ENCODE measurements around the gene NRXN3.
"Not testable (repeated sequence)": the region's sequence is repeated elsewhere in the genome, so short reads cannot be mapped to it uniquely, and the experiment has no call there.

The NRXN3 gene

DNA sequence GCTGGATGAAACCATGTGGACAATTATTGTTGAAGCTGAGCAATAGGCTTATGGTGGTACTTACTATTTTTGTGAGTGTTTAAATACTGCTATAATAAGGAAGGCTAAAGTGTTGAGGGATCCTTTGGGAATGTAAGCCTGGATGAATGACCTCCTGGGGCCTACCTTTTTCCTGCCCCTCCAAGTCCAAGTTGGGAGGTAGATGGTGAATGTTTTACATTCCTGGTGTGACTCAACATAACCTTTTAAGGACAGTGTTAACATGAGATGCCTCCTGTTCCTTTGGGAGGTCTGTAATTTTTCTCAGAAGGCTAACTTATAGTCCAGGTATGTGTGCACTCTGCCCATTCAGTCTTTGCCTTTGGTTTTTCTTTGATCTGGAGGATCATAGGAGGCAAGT lies 315.9 kb downstream of the NRXN3 start:
- no peak for DNase-seq (ENCODE audit: low spot score)

DNA sequence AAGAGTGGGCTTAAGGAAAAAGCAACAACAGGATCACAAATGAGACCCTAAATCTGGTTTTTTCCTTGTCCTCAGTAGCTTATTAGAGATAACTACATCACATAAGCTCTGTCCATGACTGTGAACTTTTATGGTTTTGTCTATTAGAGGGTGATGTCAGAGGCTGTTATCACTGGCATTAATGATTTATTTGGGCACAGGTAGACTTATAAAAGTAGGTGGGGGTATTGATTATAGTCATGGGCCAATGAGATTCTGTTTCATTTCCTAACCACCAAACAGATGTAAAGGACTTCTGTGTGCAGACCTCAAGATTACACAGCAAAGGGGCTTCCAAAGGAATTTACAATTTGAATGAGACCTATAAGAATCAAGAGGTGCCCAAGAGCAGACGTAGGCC lies 316.4 kb downstream of the NRXN3 start:
- no peak for DNase-seq (ENCODE audit: low spot score)

DNA sequence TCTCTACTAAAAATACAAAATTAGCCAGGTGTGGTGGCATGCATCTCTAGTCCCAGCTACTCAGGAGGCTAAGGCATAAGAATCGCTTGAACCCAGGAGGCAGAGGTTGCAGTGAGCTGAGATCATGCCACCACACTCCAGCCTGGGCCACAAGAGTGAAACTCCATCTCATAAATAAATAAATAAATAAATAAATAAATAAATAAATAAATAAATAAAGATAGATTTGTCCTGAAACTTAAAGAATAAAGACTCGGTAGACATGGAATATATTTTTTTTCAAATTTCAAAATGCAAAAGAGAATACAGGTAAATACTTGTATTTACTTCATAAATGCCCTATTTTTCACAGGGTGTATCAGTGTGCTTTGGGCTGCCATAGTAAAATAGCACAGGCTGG lies 317.4 kb downstream of the NRXN3 start:
- DNase-seq (ENCODE audit: low spot score) = not testable (repeated sequence)

DNA sequence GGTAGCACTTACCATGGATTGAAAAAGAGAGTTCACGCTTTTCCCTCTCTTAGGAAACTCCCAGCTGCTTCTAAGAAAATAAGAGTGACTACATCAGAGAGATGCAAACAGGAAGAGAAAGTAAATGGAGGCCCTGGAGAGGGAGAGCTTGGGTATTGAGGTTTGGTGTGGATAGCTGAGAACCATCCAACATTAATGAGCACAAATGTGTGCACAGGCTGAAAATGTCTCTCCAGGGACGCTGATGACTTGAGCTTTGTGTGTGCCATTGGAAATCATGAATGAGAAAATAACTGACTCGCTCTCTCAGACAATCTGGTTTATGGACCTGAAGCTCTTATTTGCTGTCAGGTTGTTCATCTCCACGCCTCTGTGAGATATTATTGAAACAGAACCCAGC lies 318.8 kb downstream of the NRXN3 start:
- DNase-seq (ENCODE audit: low spot score) = no peak

DNA sequence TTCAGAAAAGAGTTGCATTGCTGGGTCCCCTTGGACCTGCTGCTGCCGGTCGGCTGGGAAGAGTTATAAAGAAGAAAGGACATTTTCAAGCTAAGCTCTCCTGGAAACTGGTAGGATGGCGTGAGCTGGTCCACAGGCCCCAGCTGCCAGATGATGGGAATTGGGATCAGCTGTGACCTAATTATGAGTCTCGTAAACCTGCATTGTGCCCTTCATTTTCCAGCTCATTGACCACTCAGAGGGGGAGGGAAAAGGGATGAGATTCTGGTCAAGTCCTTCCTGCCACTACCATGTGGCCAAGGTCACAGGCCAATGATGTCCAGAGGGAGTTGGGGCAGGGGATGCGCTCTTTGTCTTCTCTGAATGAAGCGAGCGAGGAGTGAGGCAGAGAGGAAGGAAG lies 320.9 kb downstream of the NRXN3 start:
- no peak for DNase-seq (ENCODE audit: low spot score)

DNA sequence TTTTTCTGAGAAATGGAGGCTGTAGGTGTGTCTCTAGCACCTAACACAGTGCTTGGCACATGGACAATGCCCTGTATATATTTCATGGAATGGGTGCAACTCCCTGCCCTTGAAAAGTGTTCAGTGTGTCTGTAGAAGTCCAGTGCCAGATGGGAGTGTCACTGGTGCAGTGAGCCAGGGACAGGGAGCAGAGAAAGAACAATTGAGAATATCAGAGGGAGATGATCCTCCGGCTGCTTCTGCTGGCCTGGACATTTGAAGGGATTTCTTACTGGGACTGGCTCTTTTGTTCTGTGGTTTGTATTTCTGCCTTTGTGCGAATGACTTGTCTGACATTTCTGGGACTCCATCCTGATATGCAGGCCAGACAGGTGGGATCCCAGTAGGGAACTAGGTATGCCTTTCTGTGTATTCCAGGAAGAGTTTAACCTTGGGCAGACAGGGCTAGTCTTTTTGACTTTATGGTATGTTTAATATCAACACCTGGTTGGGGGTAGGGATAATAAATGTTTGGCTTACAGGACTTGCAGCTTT lies 328.0 kb downstream of the NRXN3 start:
- peak; percentile 31 for DNase-seq (ENCODE audit: low spot score)

DNA sequence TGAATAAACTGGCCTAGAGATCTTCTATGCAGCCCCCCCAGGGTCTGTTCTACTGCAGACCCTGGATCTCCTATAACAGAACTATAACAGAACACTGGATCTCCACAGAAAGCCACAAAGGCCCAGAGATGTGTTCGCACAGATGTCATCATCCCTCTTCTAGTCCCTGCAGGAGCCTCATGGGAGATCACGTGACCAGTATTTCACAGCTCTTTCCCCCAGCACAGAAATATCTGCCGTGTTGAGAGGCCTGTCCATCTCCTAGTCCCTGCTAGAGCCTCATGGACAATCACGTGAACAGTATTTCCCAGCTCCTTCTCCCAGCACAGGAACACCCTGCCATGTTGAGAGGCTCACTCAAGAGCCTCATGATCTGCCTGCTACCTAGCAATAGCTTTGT lies 331.7 kb downstream of the NRXN3 start:
- DNase-seq (ENCODE audit: low spot score) = no peak

DNA sequence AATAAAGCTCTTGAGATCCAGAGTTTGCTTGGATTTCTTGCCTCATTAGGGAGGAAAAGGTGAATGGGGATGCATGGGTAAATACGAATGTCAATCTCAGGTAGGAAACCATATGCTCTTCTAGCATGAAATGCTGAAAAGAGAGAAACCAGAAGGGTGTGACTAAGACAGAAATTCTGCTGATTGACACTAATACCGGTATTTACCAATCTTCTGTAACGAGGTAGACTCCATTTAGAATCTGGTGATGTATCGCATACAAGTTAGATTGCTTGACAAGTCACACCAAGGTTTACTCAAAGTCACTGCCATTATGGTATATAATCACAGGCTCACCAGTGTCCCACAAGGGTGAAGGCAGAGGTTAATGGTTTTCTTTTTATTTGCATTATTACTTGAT lies 337.9 kb downstream of the NRXN3 start:
- DNase-seq (ENCODE audit: low spot score) = no peak

DNA sequence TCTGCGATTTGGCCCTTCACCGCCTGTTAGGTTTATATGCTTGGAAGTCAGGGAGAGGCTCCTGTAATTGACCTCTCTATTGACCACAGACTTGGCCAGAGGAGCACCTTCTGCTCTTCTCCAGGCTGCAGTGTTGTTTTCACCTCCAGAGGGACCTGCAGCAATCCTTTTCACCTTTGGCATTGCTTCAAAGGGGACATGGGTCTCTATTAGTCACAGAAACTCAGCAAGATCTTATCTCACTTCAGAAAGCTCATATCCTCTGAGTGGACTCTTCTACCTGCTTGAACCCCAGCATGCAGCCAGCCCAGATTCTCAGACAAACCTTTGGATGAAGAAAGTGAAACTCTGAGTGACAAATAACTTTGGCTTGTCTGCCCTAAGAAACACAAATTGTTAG lies 339.3 kb downstream of the NRXN3 start:
- DNase-seq (ENCODE audit: low spot score) = no peak

DNA sequence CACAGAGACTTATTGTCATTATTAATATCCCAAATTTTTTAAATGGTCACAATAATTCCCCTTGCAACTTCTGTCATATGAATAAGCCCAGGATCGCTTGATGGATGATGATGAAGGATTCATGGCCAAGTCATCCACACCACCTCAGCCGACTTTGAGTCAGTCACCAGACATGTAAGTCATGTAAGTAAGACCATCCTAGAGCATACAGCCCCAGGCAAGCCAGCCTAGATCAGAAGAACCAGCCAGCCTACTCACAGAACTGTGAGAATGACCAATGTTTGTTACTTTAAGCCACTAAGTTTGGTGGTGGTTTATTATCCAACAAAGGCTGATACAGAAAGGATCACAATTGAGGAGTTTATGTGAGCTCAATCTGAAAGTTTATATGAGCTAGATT lies 341.8 kb downstream of the NRXN3 start:
- DNase-seq (ENCODE audit: low spot score) = no peak

DNA sequence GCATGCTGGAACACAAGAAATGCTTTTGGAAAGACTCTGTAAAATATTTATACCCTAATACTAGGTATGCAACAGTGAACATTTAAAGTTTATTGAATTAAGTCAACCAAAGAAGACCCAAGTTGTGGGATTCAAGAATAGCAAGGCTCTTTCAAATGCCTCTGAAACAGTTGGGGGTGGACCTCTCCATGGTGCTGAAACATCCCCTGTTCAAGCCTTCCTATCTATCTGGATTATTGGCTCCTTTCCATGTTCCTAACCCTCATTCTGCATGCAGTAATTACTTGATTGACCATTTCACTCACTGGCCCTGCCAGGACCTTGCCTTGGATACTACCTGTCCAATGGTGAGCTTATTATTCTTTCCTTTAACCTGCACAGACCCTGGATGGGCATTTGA lies 349.7 kb downstream of the NRXN3 start:
- DNase-seq (ENCODE audit: low spot score) = no peak

DNA sequence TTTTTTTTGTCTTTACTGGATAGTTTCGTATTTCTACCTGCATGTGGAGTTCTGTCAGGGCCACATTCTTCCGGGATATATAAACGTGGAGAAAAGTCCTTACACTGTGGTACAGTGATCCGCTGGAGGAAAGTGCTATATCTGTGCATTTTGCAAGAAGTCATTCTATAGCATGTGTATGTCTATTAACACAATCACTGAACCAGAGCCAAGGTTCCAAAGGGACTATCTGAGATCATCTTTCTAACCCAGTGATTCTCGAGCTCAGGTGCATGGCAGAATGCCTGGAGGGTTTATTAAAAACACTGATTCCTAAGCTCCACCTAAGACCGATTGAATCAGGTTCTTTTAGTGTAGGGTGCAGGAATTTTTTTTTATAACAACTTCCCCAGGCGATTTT lies 354.0 kb downstream of the NRXN3 start:
- DNase-seq (ENCODE audit: low spot score) = no peak

DNA sequence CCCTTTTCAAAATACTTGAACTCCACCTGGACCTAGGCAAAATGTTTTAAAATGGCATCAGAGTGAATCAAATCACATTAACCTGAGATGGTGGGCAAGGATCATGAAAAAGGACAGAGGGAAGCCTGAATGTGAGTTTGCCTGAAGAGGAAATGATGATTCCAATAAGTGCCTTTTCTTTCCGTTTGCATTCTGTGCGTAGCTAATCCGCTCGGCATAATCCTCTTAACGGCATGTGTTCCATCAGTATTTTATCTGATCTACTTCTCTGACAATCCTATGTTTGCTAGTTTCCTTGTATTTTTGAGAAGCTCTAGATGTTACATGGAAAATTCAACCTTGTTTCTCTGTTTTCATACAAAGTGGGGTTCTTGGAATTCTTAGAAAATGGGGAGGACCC lies 354.6 kb downstream of the NRXN3 start:
- no peak for DNase-seq (ENCODE audit: low spot score)

DNA sequence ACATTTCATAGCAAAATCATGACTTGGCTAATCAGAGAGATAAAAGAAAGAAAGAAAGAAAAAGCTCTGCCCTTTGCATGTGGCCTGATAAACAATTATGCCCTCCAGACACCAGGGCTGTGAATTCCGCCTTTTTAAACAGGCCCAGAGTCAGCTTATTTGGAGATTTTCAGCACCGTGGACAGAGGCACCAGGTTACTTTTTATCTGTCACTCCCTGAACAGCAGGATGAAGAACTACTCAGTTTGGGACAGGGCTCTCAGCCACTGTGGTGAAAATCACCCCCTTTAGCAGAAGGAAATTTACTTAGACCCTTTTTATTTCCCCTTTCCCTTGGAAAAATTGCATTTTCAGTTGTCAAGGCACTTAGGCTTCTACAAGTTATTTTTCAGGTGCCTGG lies 359.9 kb downstream of the NRXN3 start:
- no peak for DNase-seq (ENCODE audit: low spot score)

DNA sequence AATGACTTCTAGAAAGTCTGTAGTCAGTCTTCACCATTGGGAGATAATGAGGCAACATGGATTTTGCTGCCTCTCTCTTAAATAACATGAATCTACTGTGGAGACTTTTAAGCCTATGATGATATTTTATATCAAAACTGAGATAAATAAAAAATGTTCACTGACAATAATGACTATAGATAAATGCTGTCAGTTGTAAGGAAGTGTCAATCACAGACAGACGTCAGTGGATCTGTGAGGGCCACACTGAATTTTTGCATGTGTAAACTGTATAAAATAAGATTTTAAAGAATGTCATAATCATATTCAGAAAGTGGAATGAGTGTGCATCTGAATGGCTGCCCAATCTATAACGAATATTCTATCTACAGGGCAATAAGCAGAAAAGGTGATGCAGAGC lies 364.0 kb downstream of the NRXN3 start:
- no peak for DNase-seq (ENCODE audit: low spot score)

DNA sequence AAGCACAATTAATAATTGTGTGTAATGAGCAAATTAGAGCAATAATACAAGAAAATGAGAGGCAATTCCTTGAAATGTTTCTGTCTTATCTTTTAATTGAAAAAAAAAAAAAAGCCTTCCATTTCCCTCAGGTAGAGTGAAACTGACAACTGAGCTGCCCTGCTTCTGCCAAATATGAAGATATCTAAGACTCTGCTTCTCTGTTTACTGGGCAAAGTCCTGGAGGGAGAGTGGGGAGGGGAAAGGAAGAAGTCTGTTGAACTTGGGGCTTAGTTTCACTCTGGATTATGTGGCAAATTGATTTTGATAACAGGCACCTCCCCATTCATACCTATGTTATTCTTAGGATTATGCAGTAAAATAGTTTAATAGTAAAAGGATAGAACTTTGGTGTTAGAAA lies 364.9 kb downstream of the NRXN3 start:
- DNase-seq (ENCODE audit: low spot score) = no peak

DNA sequence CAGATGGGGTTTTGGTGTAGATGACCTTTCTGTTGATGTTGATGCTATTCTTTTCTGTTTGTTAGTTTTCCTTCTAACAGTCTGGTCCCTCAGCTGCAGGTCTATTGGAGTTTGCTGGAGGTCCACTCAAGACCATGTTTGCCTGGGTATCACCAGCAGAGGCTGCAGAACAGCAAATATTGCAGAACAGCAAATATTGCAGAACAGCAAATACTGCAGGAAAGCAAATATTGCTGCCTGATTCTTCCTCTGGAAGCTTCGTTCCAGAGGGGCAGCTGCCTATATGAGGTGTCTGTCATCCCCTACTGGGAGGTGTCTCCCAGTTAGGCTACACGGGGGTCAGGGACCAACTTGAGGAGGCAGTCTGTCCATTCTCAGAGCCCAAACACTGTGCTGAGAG lies 371.6 kb downstream of the NRXN3 start:
- not testable (repeated sequence) for DNase-seq (ENCODE audit: low spot score)

DNA sequence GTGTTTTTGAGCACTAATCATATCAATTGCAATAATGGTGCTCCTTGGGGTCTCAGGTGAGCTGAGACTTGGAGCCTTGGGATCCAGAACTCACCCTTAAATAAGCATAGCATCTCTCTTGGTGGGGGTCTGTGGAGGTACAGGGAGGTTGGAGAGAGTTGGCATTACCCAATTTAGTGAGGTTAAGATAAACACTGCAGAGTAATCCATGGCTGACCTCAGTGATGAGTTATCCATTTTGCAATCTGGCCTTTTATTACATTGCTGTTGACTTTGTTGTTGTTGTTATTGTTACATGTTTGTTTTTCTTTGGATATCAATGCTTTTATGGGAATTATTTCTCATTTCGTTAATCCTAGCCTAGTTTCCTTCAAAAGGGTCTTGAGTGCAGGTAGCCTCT lies 373.3 kb downstream of the NRXN3 start:
- no peak for DNase-seq (ENCODE audit: low spot score)

DNA sequence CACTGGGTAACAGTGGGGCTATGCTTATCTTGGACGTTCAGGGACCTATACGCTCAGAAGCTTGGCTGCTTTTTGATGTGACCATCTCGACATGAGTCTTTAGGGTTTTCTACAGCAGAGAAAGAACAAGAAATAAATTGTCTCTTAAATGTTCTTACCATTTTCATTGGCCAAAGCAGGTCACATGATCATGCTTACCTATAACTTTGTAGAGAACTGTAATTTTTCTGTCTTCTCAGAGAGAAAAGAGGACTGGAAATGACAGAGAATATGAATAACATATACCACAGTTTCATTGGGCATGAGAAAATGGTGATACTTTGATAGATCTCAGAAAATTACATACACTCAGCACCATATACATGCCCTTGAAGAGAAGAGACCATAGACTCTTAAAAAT lies 390.9 kb downstream of the NRXN3 start:
- DNase-seq (ENCODE audit: low spot score) = no peak

DNA sequence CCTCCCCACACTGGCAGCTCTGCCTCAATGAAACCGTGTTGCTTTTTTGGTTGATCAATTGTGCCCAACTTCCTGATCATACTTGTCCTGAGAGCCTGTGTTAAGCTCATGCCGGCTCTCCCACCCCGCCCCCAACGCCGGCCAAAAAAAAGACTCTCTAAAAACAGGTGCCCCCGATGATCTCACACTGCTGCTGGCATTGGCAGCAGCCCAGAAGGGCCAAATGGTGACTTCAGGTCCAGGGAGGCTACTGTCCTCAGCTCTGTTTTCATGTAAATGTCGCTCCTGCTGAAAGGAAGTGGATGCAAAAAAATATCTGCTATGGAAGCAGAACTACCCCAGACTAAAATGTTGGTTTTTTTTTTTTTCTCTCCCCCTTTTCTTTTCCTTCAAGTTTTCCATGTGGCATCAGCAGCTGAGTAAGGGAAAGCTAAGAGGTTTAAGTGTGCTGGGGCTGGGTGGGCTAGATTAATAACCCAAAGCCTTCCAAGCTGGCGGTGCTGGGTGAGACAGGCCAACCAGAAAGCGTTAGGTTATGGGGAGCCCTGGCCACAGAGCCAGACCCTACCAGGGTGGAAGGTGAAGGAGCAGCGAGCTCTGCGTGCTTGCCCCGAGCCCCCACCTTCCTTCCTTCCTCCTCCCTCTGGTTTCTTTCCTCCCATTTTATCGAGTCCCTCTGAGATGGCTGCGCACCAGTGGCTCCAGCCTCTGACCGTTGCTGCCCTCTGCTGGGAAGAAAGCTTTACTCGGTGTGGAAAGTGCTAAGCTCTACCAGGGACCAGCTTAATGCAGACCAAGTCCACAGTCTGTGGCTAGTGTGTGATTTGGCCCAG lies 396.1 kb downstream of the NRXN3 start:
- DNase-seq (ENCODE audit: low spot score) = peak; percentile 80

DNA sequence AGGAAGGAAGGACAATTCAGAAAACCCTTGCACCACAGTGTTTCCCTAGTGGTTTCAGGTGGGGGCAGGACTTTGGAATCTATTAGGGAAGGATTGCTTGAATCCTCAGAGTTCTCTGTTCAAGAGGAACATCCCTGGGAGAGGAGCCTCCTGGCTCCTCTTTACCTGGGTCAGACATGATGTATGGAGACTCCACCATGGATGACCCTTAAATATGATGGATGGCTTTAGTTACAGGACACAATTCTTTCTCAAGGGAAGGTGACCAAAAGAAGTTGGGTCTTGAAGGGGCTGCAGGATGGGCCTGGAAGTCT lies 396.6 kb downstream of the NRXN3 start:
- no peak for DNase-seq (ENCODE audit: low spot score)

DNA sequence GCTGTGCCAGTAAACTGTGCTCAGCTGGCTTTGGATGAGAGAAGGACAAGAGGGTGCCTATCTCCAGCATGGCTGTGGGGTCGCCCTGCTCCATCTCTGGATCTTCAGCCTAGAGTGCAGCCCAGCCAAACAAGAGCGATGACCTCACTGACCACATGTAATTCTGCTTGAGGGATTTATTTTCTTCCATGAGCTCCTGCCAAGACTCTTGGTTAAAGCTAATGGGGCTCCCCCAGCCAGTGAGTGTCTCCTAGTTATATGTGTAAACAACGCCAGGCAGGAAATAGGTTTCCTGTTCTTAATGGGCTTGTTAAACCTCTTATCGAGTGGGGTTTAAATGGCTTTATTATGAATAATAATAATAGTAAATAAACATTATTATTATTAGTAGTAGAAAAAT lies 397.2 kb downstream of the NRXN3 start:
- DNase-seq (ENCODE audit: low spot score) = no peak

DNA sequence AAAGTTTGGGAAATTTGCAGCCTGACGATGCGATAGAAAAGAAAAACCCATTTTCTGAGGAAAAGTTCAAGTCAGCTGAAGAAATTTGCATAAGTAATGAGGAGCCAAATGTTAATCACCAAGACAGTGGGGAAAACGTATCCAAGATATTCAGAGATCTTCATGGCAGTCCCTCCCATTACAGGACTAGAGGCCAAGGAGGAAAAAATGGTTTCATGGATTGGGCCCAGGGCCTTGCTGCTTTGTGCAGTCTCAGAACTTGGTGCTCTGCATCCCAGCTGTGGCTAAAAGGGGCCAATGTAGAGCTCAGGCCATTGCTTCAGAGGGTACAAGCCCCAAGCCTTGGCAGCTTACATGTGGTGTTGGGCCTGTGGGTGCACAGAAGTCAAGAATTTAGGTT lies 403.6 kb downstream of the NRXN3 start:
- DNase-seq (ENCODE audit: low spot score) = not testable (repeated sequence)

DNA sequence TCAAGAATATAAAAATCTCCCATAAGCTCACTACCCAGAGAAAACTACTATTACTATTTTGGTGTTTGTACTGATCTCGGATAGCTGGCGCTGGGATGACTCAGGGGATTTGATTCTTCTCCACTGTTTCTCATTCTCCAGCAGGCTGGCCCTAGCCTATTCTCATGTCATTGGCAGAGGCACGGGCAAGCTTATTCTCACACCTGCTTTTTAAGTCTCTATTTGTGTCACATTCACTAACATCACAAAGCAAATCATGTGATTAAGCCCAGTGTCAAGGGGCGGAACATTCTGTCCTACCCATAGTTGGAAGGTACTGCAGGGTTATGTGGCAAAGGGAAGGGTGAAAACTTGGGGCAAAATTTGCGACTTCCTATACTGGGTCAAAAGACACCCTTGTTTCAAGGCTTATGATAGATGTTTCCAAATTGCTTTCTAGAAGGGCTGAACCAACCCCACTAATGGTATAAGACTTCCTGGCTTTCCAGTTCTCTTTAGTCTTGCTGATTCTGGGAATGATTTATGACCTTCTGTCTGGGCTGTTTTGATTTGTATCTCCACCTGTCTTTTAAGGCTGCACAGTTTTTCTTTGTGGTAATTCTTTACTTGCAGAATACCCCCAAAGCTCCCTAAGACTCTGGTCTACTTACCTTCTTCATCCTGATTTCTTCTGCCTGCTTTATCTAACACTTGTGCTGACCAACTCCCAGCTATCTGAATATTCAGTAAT lies 406.4 kb downstream of the NRXN3 start:
- DNase-seq (ENCODE audit: low spot score) = no peak

Data from putamen (tissue), 1 donor.